GM12875 (cell line): Measurements from ENCODE around the gene LRP1B.
"Not testable (repeated sequence)": the region's sequence is repeated elsewhere in the genome, so short reads cannot be mapped to it uniquely, and the experiment has no call there.

Source experiments
- H3K4me3 ChIP-seq: one replicate; pipeline ENCODE4 v1.5.1; 2011; ENCODE audit warnings: low read depth, low read length, control low read depth
- CTCF ChIP-seq: IDR thresholded peaks from 2 replicates; pipeline ENCODE4 v1.5.1; 2011; ENCODE audit warnings: low read depth, mild to moderate bottlenecking, control low read depth, inconsistent platforms, low read length, moderate library complexity, borderline replicate concordance; ENCODE audit not compliant: insufficient read depth

Gene LRP1B

GRCh38 chr2:141835103-141835502 is 295.7 kb downstream of the LRP1B start:
- H3K4me3 ChIP-seq, result no peak overlapping the region
- TF ChIP-seq CTCF, result no peak

GRCh38 chr2:141828761-141829160 is 302.1 kb downstream of the LRP1B start:
- TF ChIP-seq CTCF, result no peak
- no peak overlapping the region for H3K4me3 ChIP-seq

GRCh38 chr2:141824790-141825189 is 306.0 kb downstream of the LRP1B start:
- H3K4me3 ChIP-seq, result no peak overlapping the region
- no peak for TF ChIP-seq CTCF

GRCh38 chr2:141820893-141821292 is 309.9 kb downstream of the LRP1B start:
- H3K4me3 ChIP-seq, result no peak overlapping the region
- no peak for TF ChIP-seq CTCF

GRCh38 chr2:141815320-141815719 is 315.5 kb downstream of the LRP1B start:
- not testable (repeated sequence) for H3K4me3 ChIP-seq

GRCh38 chr2:141814150-141814549 is 316.7 kb downstream of the LRP1B start:
- TF ChIP-seq CTCF, result no peak
- no peak overlapping the region for H3K4me3 ChIP-seq

- TF ChIP-seq CTCF, result no peak
- no peak overlapping the region for H3K4me3 ChIP-seq
Observed at GRCh38 chr2:141810148-141810547, 320.7 kb downstream of the LRP1B start.

- no peak overlapping the region for H3K4me3 ChIP-seq
- TF ChIP-seq CTCF, result no peak
Observed at GRCh38 chr2:141806090-141806489, 324.7 kb downstream of the LRP1B start.
